Measurements from ENCODE around the gene HHIP. TPM values are rescaled to one million over a fixed set of nuclear protein-coding genes. Genes with fewer than 3 reads are reported as not detected.

HHIP gene
- polyA plus RNA-seq, 1 donor, result 18.6 TPM

DNA sequence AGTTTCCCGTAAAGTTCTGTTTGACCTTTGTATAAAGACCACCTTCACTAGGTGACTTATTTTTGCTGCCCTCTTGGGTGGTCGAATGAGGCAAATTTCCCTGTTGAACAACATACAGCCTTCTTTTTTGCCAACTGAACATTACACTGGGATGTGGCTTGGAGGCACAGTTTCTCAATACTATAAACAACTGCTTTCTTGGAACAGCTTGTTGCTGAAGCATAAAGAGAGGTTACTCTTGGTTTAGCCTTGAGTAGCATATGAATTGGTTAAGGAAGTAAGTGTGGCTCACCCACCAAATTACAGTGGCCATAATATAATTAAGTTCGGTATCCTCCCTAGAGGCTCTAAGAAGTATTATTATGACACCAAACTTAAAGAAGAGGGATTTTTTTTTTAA is 40.0 kb downstream of the HHIP start:
- no peak overlapping the region for H3K4me3 ChIP-seq (ENCODE audit: low read length)
- no peak overlapping the region for H3K27ac ChIP-seq (ENCODE audit: low read length)
- H3K4me1 ChIP-seq (ENCODE audit: control insufficient read depth, insufficient read depth, low read length), result no peaks in the 10 kb centered on the region
- H3K9me3 ChIP-seq (ENCODE audit: control insufficient read depth, low read depth, low read length), result no peaks in the 10 kb centered on the region
- DNase-seq, result no peak
- H3K36me3 ChIP-seq (ENCODE audit: control insufficient read depth, insufficient read depth, low read length), result no peaks in the 10 kb centered on the region
- 92% methylated on average over 2 of the region's 3 CpGs for WGBS (ENCODE audit: insufficient coverage, low lambda C conversion rate)
- H3K27me3 ChIP-seq (ENCODE audit: control insufficient read depth, insufficient read depth, low read length), result no peaks in the 10 kb centered on the region

DNA sequence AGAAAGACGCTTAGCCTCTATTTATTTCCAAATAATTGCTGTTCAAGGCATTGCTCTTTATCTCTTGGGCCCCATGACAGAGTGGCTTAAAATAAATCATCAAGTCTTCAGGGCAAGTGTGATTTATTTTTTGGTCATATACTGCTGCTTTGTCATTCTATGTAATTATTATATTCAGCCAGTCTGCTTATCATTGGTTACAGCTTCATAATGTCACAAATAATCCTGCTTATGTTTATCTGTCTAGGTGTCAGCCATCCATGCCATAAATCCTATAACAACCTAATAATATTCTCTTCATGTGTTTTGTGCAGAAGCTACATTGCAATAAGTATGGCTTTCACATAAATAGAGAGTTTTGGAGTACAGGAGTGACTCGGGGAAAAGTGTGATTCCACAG is 41.0 kb downstream of the HHIP start:
- H3K4me1 ChIP-seq (ENCODE audit: control insufficient read depth, insufficient read depth, low read length), result no peaks in the 10 kb centered on the region
- no peaks in the 10 kb centered on the region for H3K27me3 ChIP-seq (ENCODE audit: control insufficient read depth, insufficient read depth, low read length)
- DNase-seq, result no peak
- WGBS (ENCODE audit: insufficient coverage, low lambda C conversion rate), result 88% methylated on average over 1 of the region's 2 CpGs
- H3K4me3 ChIP-seq (ENCODE audit: low read length), result no peak overlapping the region
- H3K36me3 ChIP-seq (ENCODE audit: control insufficient read depth, insufficient read depth, low read length), result no peaks in the 10 kb centered on the region
- H3K9me3 ChIP-seq (ENCODE audit: control insufficient read depth, low read depth, low read length), result no peaks in the 10 kb centered on the region
- H3K27ac ChIP-seq (ENCODE audit: low read length), result no peak overlapping the region

DNA sequence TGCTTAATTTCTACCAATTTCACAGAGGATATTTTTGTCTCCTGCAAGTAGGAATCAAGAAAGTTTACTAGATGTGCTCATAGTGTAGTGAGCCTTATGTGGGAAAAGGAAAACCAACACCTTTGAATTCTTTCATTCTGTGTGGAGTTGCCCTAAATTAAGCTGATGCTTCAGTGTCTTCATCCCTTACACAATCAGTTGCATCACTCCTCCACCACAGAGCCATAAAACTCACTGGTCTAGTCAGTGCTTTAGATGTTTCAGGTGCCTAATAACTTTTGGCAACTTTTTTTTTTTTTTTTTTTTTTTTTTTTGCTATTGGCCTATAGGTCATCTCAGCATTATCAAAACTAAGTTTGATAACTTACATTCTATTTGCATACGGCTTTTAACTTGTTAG is 41.5 kb downstream of the HHIP start:
- DNase-seq, result no peak
- no CpG with 5 or more reads among the region's 1 CpG for WGBS (ENCODE audit: insufficient coverage, low lambda C conversion rate)
- no peaks in the 10 kb centered on the region for H3K4me1 ChIP-seq (ENCODE audit: control insufficient read depth, insufficient read depth, low read length)
- H3K4me3 ChIP-seq (ENCODE audit: low read length), result no peak overlapping the region
- H3K27me3 ChIP-seq (ENCODE audit: control insufficient read depth, insufficient read depth, low read length), result no peaks in the 10 kb centered on the region
- no peaks in the 10 kb centered on the region for H3K9me3 ChIP-seq (ENCODE audit: control insufficient read depth, low read depth, low read length)
- H3K27ac ChIP-seq (ENCODE audit: low read length), result no peak overlapping the region
- no peaks in the 10 kb centered on the region for H3K36me3 ChIP-seq (ENCODE audit: control insufficient read depth, insufficient read depth, low read length)

DNA sequence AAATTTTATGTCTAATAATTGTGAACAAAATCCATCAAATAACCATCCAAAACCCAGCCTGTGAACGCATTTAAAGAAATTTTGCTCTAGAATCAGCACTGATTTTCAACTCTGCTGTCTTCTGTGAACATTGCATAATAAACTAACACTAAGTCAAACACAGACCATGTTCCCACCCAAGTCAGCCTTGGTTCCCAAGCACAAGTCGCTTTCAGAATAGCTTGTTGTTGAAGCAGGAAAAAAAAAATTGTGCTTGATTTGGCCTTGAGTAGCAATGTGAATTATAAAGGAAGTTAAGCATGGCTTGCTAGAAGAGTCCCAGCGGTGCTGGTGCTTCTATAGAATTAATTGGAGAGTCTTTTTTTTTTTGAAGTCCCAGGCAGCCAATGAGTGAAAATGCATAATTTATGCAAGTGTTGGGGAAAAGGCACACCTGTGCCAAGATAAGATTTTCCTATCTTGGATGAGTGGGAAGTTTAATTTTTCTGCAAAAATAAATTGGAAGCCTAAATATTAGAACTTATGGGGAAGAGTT is 42.1 kb downstream of the HHIP start:
- Histone ChIP-seq H3K36me3 (ENCODE audit: control insufficient read depth, insufficient read depth, low read length) (no peaks in the 10 kb centered on the region), H3K4me3 (ENCODE audit: low read length) (no peak overlapping the region), H3K27me3 (ENCODE audit: control insufficient read depth, insufficient read depth, low read length) (no peaks in the 10 kb centered on the region), H3K4me1 (ENCODE audit: control insufficient read depth, insufficient read depth, low read length) (no peaks in the 10 kb centered on the region), H3K27ac (ENCODE audit: low read length) (no peak overlapping the region), H3K9me3 (ENCODE audit: control insufficient read depth, low read depth, low read length) (no peaks in the 10 kb centered on the region)
- DNase-seq, result no peak
- 100% methylated on average over 2 of the region's 3 CpGs for WGBS (ENCODE audit: insufficient coverage, low lambda C conversion rate)

DNA sequence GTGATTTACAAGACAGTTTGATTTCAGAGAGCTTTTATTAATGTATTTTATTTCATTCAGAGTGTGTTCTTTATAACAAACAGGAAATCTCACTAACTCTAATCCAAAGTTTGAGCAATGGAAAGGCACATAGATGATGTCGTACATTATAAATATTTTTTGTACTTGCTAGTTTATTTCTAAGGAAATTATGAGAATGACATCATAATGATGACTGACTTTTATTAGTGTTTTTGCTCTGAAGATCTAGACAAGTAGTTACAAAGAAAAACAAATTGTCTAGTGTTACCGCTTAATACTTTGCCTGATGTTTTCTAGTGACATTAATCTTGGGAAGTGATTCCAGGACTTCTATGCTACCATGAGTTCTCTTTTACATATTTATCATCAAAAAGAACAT is 43.2 kb downstream of the HHIP start:
- H3K9me3 ChIP-seq (ENCODE audit: control insufficient read depth, low read depth, low read length), result no peaks in the 10 kb centered on the region
- WGBS (ENCODE audit: insufficient coverage, low lambda C conversion rate), result 82% methylated on average over 2 of the region's 2 CpGs
- no peak for DNase-seq

DNA sequence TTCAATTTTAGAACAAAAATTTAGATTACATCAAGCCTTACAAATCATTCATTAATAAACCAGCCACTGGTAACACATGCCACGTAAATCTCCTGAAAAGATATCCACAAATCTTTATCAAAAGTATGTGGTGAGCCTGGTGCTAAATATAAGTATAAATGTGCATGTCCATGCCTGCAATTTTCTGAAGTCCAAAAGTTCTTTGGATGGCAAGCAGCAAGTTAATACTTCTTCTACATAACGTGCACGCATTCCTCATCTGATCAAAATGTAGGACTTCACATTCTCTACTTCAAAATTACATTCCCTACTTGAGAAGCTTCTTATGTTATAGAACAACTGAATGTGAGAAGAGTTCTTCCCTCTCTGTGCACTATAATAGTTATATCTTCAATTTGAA is 49.8 kb downstream of the HHIP start:
- no peaks in the 10 kb centered on the region for H3K9me3 ChIP-seq (ENCODE audit: control insufficient read depth, low read depth, low read length)
- no peaks in the 10 kb centered on the region for H3K36me3 ChIP-seq (ENCODE audit: control insufficient read depth, insufficient read depth, low read length)
- H3K27ac ChIP-seq (ENCODE audit: low read length), result no peak overlapping the region
- H3K4me3 ChIP-seq (ENCODE audit: low read length), result no peak overlapping the region
- DNase-seq, result no peak
- 93% methylated on average over 2 of the region's 3 CpGs for WGBS (ENCODE audit: insufficient coverage, low lambda C conversion rate)
- no peaks in the 10 kb centered on the region for H3K27me3 ChIP-seq (ENCODE audit: control insufficient read depth, insufficient read depth, low read length)
- no peaks in the 10 kb centered on the region for H3K4me1 ChIP-seq (ENCODE audit: control insufficient read depth, insufficient read depth, low read length)

More for the DNA sequence above, 43.2 kb downstream of the HHIP start:
- H3K4me3 ChIP-seq (ENCODE audit: low read length), result no peak overlapping the region
- no peaks in the 10 kb centered on the region for H3K4me1 ChIP-seq (ENCODE audit: control insufficient read depth, insufficient read depth, low read length)
- no peaks in the 10 kb centered on the region for H3K36me3 ChIP-seq (ENCODE audit: control insufficient read depth, insufficient read depth, low read length)
- H3K27ac ChIP-seq (ENCODE audit: low read length), result no peak overlapping the region
- H3K27me3 ChIP-seq (ENCODE audit: control insufficient read depth, insufficient read depth, low read length), result no peaks in the 10 kb centered on the region

DNA sequence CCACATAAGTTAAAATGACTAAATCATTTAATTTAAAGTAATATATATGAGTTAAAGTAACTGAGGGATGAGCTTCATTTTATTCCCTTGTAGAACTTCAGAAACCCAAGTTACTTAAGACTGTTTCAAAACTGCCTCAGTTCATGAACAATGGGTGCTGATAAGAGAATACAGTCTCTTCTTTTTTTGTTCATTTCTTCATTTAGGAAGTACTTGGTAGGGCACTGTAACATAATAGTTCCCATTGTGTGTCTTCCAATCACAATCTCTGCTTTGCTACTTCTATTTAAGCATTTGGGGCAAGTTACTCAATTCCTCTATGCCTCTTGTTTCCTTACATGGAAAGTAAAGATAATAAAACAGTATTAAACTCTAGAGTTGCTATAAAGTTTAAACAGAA is 50.4 kb downstream of the HHIP start:
- no peaks in the 10 kb centered on the region for H3K36me3 ChIP-seq (ENCODE audit: control insufficient read depth, insufficient read depth, low read length)
- H3K4me3 ChIP-seq (ENCODE audit: low read length), result no peak overlapping the region
- no peak for DNase-seq
- no peaks in the 10 kb centered on the region for H3K4me1 ChIP-seq (ENCODE audit: control insufficient read depth, insufficient read depth, low read length)
- H3K27ac ChIP-seq (ENCODE audit: low read length), result no peak overlapping the region
- no peaks in the 10 kb centered on the region for H3K27me3 ChIP-seq (ENCODE audit: control insufficient read depth, insufficient read depth, low read length)
- H3K9me3 ChIP-seq (ENCODE audit: control insufficient read depth, low read depth, low read length), result no peaks in the 10 kb centered on the region

DNA sequence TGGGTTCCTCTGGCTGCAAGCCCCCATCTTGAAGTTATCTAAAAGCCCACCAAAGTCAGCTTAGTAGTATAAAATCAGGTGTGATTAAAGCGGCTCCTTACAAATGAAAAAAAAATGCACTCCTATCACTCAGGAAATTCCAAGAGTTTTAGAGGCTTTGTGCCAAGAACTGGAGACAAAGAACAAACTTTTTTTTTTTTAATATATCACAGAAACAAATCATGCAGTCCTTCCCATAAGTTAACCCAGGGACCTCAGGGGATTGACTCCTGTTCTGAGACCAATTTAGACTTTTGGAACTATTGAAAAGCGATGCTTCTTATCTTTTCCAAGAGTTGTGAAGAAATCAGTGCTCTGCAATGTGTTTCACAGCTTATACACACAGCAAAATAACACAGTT is 53.6 kb downstream of the HHIP start:
- H3K4me3 ChIP-seq (ENCODE audit: low read length), result no peak overlapping the region
- 100% methylated on average over 1 of the region's 2 CpGs for WGBS (ENCODE audit: insufficient coverage, low lambda C conversion rate)
- no peaks in the 10 kb centered on the region for H3K9me3 ChIP-seq (ENCODE audit: control insufficient read depth, low read depth, low read length)
- no peaks in the 10 kb centered on the region for H3K4me1 ChIP-seq (ENCODE audit: control insufficient read depth, insufficient read depth, low read length)
- no peaks in the 10 kb centered on the region for H3K27me3 ChIP-seq (ENCODE audit: control insufficient read depth, insufficient read depth, low read length)
- no peaks in the 10 kb centered on the region for H3K36me3 ChIP-seq (ENCODE audit: control insufficient read depth, insufficient read depth, low read length)
- no peak for DNase-seq
- no peak overlapping the region for H3K27ac ChIP-seq (ENCODE audit: low read length)

DNA sequence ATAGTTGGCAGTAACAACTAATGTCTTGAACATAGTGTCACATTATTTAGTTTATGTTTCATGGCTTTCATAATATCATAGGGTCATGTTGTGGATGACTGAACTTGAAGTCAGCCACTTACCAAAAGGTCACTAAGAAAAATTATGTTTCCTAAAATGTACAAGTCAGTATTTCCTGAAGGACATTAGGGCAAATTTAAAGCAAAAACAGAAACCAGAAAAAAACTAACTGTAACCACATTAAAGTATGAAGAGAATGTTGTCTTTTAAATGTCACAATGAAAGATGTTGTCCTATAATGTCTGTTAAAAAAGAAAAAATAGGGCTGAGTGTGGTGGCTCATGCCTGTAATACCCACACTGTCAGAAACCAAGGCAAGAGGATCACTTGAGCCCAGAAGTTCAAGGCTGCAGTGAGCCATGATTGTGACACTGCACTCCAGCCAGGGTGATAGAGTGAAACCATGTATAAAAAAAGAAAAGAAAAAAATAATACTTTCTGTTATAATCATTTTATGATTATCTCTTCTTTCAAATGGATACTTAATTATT is 55.8 kb downstream of the HHIP start:
- no peak overlapping the region for H3K27ac ChIP-seq (ENCODE audit: low read length)
- H3K27me3 ChIP-seq (ENCODE audit: control insufficient read depth, insufficient read depth, low read length), result no peaks in the 10 kb centered on the region
- no peaks in the 10 kb centered on the region for H3K36me3 ChIP-seq (ENCODE audit: control insufficient read depth, insufficient read depth, low read length)
- no peaks in the 10 kb centered on the region for H3K9me3 ChIP-seq (ENCODE audit: control insufficient read depth, low read depth, low read length)
- H3K4me3 ChIP-seq (ENCODE audit: low read length), result no peak overlapping the region
- no peak for DNase-seq
- H3K4me1 ChIP-seq (ENCODE audit: control insufficient read depth, insufficient read depth, low read length), result no peaks in the 10 kb centered on the region

DNA sequence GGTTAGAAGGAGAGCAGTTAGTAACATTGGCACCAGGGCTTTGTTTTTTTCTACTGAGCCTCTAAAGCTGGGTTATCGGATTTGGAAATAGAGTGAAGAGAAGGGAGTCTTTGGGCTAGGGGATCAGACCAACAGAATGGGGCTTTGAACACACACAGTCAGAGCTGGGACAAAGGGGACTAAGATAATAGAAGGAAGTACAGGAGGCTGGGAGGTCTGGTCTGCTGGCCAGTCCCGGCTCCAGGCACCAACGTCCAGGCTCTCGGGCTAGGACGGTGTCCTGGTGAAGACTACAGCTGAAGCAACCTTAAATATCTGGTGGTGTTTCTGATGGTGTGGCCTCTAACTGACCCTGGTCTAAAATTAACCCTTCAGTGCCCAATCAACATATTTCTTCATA is 57.5 kb downstream of the HHIP start:
- H3K4me3 ChIP-seq (ENCODE audit: low read length), result no peak overlapping the region
- DNase-seq, result no peak
- no peaks in the 10 kb centered on the region for H3K36me3 ChIP-seq (ENCODE audit: control insufficient read depth, insufficient read depth, low read length)
- no peaks in the 10 kb centered on the region for H3K4me1 ChIP-seq (ENCODE audit: control insufficient read depth, insufficient read depth, low read length)
- no peak overlapping the region for H3K27ac ChIP-seq (ENCODE audit: low read length)
- H3K9me3 ChIP-seq (ENCODE audit: control insufficient read depth, low read depth, low read length), result no peaks in the 10 kb centered on the region
- no peaks in the 10 kb centered on the region for H3K27me3 ChIP-seq (ENCODE audit: control insufficient read depth, insufficient read depth, low read length)
- WGBS (ENCODE audit: insufficient coverage, low lambda C conversion rate), result 86% methylated on average over 1 of the region's 5 CpGs

Measured in large intestine (tissue), 3 donors.